ENCODE data around the gene DYRK2.

The DYRK2 gene

DNA sequence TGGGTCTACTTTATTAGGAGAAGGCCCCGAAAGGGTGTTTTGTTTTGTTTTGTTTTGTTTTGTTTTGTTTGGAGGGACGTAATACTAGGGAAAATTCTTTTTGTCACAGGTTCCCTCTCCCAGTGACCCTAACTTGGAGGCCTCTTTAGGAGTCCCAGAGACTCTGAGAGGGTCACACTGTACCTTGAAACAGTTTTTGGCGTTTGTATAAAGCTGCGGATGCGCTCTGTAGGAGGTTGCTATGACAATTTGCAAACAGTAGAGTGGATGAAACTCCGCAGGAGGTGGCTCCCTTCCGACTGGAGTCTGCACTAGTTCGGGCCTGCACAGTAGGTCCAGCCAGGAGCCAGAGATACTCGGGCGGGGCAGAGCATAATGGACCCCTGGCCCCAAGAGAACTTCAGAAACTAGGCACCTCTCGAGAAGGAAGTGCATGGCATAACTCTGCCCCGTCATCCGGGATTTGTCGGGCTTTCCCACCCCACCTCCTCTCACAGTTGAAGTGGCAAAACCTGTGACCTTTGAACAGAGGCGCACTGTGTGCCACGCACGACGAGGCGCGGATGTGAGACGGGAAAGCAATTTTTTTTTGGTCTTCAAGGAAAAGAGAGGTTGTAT lies 1.3 kb upstream of the DYRK2 start:
- no peak for DNase-seq

DNA sequence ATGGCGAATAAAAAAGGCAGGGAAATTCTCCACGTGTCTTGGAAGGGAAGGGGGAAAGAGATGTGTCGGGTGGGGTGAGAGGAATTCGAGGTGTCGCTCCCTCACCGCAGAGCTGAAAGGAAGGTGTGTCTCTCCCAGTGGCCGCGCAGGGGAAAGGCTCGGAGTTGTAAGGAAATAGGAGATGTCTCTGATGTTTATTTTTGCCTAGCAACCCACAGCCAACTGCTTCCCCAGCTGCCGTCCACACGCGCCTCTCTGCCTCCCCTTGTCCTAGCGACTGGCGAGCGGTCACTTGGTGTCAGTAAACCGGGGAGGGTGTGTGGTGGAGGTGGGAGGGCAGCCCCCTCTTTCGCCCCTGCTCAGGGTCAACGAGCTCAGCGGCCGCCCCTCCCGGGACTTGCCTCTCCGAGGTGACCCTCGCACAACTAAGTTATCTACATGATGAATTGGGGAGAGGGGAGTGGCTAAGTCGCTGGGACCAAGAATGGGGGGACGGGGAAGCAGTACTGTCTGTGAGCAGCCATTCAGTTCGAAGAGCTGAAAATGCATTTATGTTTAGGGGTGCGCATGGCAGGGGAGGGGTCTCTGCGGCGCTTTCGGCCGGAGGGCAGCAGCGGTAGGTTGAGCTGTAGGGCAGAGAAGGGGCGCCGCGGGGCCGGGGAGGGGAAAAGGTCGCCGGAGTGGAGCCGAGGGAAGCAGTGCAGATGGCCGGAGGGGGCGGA lies 585 bp upstream of the DYRK2 start:
- DNase-seq, result peak; percentile 70

DNA sequence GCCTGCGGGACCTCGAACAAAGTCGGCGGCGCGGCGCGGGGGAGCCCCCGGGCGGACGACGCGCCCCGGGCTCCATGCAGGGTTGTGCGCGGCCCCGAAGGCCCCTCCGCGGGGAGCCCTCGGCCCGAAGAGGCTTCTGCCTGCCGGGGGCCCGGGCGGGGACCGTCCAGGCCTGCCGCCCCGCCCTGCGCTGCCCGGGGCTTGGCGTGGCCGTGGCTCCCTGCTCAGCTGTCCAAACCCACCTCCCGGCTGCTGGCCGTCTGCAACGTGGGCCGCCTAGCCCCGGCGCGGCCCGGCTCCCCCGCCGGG lies 670 bp downstream of the DYRK2 start:
- DNase-seq, result no peak

DNA sequence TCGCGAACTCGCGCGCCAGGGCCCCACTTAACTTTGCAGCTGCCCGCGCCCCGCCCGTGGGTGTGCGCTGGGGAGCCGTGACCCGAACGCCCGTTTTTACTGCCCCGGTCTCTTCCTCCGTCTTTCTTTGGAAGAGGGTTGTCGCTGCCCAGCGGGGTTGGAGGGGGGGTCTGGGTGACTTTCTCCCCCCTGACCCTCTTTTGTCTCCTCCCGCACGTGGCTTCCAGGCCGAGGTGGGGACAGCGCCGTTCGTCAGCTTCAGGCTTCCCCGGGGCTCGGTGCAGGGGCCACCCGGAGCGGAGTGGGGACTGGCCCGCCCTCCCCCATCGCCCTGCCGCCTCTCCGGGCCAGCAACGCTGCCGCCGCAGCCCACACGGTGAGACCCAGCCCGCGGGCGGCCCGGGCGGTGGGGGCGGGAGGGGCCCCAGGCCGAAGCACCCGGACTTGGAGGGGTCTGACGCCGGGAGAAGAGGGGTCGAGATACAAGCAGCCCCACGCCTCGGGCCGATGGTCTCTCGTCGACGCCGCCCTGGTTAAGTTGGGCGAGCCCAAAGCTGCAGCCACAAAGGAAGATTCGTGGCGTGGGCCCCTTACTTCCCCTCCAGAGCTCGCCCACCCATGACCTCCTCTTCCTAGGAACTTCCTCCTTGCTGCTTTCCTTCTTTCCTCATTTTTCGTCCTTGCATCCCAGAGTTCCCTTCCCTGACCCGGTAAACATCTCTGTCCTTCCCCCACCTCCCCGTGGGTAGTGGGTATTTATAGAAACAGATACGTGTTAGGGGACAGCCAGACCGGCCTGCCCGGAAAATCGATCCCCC lies 1.2 kb downstream of the DYRK2 start:
- no peak for DNase-seq

DNA sequence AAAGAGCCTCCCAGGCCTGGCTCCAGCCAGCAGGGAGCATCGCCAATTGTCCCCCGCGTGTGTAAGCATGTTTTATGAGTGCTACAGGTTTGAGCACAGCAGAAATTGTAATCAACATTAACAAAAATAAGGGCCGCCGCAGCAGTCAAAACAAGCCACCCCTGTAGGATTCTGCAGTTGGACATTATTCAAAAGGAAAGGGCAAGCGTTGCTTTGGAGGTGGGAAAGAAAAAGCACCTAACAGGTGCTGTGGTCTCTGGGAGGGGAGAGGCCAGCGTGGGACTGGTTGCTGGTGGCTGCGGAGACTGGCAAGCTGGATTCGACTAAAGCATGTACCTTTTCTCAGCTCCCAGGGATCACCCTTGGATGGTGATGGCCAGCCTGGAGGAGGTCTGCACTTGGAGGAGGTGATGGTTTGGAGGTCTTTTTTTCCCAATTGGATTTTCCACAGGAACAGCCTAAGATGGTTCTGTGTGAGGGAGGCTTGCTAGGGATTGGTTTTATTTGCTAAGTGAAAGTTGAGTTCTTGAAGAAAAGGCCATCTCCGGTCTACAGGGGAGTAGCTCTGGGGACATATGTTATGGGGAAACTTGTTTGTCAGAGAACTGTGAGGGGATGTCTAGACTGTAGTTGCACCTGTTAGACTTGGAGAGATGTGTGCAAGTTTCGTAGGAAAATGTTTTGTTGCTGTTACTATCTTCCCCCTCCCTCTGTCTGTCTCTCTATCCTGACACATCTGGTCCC lies 2.0 kb downstream of the DYRK2 start:
- DNase-seq, result no peak

DNA sequence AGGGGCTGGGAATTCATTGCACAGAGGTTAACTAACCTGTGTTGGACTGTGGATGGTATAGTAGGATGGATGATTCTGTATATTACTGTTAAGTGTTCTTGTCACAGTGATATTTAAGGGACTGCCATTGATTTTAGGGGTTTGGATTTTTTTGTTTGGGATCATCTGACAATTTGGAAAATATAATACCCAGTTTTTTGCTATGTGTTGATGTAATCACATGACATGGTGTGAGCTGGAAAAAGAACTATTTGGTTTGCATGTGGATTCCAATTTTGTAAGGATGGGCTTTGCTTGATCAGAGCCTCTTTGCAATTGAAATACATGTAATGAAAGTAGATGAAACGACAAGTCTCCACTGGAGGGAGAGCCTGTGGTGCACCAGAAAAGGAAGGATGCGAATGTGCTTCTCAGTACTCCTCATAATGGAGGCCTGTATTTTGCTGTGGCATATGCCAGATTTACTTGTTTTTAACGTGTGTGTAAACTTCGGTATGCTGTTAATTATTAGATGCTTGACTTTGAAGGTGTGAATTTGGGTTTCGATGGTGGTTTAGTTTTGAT lies 2.7 kb downstream of the DYRK2 start:
- DNase-seq, result no peak

DNA sequence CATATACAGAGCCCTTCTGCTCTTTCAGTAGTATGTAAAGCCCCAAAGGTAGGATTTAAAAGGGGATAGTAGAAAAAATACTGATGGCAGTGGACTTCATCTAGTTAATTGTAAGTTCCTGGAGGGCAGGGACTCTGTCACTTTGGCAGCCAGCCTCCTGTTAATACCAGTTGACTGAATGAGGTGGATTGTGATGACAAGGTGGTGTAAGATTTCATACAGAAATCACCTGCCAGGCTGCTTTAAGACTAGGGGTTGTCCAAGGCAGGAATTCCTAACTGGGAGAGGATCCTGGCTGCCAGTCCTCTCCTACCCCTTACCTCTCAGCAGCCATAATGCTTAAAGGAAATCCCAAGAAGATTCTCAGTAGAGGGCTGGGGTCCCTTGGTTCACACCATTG lies 7.3 kb downstream of the DYRK2 start:
- DNase-seq, result no peak

DNA sequence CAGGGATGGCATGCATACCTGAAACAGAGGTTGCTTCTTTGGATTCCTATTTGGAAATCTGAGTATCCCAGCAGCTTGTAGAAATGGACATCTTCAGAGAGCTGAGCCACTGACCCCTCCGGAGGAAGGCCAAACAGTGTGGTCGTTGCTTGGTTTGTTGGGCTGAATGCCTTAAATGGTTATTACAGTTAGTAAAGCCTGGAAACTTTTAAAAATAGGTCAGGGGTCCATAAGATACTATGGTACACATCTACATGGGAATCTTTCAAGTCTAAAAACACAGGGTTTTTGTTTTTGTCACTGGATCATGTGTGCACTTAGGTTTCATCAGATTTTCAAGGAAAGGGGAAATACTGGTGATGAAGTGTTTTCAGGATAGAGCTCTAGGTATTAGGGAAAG lies 7.7 kb downstream of the DYRK2 start:
- no peak for DNase-seq

DNA sequence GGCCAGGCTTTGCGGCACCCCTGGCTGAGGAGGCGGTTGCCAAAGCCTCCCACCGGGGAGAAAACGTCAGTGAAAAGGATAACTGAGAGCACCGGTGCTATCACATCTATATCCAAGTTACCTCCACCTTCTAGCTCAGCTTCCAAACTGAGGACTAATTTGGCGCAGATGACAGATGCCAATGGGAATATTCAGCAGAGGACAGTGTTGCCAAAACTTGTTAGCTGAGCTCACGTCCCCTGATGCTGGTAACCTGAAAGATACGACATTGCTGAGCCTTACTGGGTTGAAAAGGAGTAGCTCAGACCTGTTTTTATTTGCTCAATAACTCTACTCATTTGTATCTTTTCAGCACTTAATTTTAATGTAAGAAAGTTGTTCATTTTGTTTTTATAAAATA lies 9.9 kb downstream of the DYRK2 start:
- DNase-seq, result no peak

DNA sequence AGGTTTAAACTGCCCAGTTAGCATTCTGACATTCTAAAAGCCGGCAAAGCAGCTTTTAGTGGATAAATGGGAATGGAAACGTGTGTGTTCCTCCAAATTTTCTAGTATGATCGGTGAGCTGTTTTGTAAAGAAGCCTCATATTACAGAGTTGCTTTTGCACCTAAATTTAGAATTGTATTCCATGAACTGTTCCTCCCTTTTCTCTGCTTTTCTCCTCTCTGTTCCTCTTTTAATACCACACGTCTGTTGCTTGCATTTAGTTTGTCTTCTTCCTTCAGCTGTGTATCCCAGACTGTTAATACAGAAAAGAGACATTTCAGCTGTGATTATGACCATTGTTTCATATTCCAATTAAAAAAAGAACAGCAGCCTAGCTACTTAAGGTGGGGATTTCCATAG lies 10.7 kb downstream of the DYRK2 start:
- DNase-seq, result no peak

DNA sequence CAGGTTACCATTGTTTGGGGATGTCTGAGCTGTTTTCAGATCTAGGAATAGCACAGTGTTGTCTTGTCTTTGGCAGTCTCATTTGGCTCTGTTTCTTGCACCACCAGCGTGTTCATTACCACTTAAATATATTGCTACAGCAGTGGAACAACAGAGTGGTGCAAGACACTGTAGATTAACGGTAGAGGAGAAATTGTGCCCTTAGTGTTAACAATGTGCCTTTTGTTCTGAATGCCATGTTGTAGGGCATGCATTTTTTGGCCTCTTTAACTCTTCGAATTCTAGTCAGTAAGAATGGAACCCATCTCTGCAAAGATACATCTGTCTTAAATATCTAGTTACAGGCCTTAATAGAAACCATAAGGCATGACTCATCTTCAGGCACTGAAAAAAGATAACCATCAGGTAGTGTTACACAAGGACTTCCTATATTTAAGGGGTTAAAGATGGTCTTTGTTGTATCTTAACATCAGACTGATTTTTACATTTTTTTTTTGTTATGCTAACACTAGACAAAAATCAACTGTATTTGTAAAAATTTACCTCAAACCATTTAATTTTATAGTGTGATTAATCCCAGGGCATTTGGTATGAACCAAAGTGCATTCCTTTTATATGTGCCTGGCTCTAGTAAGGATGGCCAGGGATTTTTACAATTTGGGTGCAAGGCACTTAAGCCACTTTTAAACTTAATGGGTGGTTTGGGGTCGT lies 12.9 kb downstream of the DYRK2 start:
- no peak for DNase-seq

DNA sequence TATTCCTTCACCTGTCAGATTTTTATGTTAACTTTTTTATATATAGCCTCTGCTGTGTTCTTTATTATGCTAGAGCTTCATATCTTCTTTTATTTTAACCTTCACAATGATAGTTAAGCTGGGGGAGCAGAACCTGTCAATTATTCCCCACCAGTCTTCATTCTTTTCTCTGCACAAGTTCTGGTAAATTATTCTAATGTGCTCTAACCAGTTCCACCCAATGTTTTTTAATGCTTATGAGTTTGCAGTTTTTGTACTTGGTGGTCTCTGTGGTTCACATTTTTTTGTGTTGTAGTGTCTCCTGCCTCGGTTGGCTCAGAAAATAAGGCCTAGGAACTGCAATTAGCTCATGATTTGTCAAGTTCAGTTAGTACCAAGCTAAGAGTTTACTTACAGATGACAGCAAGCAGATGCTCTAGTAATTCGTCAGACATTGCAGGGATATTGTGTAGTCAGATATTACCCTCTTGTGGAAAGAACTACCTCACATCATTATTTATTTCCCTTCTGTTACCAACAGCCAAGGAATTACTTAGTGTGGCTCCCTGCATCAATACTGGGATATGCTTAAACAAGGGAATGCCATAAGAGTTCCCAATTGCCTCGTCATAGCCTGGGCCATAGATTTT lies 14.5 kb downstream of the DYRK2 start:
- no peak for DNase-seq

DNA sequence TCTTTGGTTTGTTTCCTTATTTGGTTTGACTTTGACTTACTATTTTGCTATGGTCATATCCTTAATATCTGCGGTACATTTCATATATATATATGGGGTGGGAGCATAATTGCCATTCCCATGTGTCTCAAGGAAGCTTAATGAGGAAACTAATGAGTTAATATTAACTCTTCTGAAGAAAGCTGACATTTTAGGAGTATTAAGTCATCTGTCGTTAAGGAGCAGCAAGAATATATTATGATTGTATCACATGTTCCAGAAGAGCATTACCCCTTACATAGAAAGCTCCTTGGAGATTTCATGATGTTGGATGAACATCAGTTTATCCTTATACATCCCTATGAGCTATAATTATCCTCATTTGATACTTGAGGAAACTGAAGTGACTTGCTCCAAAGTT lies 15.6 kb downstream of the DYRK2 start:
- no peak for DNase-seq

DNA sequence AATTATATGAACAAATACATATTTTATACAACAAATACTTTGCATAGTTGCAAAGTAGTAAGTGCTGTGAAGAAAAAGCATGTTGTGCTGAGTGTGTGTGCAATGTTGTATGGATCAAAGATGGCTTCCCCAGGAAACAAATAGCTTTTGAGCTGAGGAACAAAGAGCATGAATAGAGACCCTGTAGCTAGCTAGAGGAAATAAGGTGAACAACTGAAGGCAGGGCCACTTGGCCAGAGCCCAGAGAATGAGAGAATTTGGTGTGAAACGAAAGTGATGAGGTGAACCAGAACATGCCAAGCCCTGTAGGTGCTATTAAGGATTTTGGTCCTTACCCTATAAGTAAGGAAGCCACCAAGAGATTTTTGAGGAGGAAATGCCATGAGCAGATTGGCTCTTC lies 17.1 kb downstream of the DYRK2 start:
- no peak for DNase-seq

DNA sequence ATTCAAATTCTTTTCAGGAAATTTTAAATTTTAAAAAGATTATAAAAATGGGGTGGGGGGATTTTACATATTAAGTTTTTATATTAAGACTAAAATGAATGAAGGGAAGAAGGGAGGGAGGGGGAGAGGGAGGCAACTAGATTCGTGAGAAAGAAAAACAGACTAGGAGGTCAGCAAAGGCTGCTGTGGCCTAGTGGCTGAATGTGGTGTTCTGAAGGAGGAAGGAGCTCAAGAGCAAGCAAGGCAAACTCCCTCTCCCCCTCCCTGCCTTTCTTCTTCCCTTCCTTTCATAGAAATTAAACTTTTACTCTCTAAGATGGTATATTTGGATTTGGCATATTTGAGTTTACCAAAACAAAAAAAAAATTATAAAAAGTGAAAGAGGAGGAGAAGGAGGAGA lies 18.1 kb downstream of the DYRK2 start:
- no peak for DNase-seq

DNA sequence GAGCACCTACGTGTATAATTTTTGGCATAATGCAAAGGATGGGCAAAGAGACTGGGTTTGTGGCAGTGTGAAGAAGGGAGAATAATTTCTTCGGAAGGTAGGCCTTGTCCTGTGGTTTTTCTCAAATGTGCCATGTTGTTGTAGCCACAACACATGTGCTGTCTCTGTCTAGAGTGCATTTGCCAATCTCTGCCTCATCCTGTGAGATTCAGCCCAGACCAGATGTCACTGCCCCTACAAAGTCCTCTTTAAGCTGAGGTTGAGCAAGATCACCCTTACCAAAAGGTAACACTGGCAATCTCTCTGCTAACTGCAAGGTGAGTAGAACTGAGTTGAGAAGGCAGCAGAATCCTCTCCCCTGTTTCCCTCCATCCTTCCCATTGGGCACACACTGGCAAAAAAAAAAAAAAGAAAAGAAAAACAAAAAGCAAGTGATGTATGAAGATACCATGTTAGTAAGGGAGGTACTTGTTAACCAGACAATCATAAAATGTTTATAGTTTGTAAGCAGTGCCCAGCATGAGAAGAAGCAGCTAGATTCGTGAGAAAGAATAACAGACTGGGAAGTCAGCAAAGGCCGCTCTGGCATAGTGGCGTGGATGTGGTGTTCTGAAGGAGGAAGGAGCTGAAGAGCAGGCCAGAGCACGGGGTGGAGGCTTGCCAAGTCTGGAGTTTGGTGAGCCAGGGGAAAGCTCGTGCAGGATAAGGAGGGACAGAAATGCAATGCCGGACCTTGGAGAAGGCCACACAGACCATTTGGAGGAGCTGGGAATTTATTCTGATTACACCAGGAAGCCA lies 18.9 kb downstream of the DYRK2 start:
- DNase-seq, result no peak

DNA sequence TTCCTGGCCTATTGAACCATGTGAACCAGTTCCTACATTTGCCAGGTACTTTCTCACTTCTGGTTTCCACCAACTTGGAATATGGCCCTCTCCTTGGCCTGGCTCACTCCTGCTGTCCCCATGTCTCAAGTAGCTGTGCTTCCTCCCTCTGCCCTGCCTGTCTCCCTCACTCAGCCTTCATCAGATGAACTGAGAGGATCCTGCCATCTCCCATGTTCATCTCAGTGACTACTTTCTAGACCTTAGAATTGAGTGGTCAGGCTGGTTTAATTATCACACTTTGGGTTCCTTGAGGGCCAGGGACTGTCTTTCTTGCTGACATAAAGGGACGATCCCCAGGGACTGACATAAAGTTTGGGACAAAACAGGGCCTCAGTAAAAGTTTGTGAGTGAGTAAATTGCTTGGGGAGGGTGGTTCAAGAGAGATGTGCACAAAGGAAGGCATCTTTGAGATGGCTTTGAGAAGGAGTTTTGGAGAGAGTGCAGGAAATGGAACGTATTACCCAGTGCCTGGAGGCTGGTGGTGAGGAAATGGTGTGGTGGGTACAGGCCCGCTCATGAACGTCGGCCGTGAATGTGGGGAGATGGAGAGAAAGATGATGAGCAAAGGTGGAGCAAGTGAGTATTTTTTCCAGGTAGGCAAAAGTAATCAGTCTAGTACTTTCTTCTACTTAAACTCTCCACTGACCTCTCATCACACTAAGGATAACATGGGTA lies 20.8 kb downstream of the DYRK2 start:
- no peak for DNase-seq

DNA sequence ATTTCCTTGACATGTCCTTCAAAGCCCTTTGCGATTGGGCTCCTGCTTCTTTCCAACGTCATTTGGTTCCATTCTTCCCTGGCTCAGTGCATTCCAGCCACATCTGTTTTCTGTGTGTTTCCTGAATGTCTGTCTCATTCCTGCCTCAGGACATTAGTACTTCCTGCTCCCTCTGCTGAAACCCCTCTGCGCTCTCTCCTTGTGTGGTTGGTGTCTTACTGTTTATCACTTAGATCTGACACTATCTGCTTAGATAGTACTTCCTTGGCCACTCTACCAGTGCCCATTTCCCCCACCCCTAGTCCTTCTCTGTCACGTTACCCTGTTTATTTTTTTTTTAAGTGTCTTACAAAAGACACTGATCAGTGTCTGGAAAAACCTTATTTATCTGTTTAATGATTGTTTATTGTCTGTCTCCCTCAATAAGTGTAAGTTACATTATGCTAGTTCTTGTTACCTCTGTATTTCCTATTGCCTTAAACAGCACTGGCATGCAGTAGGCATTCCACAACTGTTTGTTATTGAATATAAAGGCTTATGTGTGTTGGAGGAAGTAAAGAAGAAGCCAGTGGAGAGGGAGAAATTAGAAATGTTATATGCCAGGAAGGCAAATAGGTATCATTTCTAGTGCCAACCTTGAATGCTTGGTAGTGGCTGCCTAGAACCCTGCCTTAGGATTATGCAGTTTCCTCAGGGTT lies 21.5 kb downstream of the DYRK2 start:
- no peak for DNase-seq

DNA sequence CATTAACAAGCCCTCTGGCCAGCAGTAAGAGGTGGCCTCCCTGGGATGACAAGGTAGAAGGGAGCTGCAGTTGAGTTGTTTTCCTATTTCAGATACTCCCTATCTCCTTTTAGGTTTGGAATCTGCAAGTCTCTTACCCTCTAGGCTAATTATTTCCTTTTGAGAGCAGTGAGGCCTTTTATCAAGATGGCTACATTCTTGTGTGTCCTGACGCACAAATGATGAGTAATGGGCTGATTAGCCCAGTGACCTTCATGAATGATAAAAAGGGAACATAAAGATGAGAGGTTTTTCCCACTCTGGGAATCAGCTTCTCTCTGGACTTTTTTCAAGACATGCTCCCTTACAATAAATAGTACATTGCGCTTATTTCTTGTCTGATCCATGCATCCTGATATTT lies 22.9 kb downstream of the DYRK2 start:
- DNase-seq, result peak; percentile 15

DNA sequence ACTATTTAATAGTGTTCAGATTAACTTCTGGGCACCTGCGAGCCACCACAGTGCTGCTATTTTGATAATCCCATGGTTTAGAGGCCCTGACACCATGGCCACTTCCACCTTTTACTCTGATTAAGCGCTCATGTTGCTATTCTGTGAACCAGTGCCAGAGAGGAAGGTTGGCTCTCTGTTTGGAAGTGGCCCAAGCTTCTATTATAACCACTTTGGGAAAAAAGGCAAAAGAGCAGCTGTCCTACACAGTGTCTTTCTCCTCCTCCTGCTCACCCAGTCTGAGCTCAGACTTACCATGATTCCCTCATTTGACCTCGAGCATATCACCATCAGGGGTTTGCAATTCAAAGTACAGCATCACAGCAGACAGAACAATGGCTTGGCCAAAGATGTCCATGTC lies 23.3 kb downstream of the DYRK2 start:
- DNase-seq, result no peak
